ENCODE measurements around the gene ARAF. TPM values are rescaled to one million over a fixed set of nuclear protein-coding genes. Genes with fewer than 3 reads are reported as not detected.

ARAF gene
- total RNA-seq, 1 donor from 2014 or later, result 30.2 TPM

DNA sequence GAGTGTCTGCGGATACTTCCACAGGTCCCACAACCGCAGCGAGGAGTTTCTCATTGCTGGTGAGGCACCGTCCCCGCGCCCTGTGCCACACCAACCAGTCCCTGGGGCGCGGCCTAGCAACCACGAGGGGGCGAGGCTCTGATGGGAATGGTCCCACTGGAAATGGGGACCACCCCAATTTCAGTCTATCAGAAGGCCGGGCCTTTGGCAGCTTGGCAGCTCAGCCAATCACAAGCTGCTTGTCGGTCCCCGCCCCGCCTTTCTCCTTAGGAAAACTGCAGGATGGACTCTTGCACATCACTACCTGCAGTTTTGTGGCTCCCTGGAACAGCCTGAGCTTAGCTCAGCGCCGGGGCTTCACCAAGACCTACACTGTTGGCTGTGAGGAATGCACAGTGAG, 24.3 kb downstream of the ARAF start:
- Histone ChIP-seq H3K36me3 (ENCODE audit: control insufficient read depth, insufficient read depth, low read length) (no peaks in the 10 kb centered on the region), H3K27me3 (ENCODE audit: control insufficient read depth, insufficient read depth, low read length) (no peaks in the 10 kb centered on the region), H3K4me3 (ENCODE audit: low read depth, low read length) (no peak overlapping the region)
- no peak for DNase-seq (ENCODE audit: low read depth)
- TF ChIP-seq, protein P1, sequence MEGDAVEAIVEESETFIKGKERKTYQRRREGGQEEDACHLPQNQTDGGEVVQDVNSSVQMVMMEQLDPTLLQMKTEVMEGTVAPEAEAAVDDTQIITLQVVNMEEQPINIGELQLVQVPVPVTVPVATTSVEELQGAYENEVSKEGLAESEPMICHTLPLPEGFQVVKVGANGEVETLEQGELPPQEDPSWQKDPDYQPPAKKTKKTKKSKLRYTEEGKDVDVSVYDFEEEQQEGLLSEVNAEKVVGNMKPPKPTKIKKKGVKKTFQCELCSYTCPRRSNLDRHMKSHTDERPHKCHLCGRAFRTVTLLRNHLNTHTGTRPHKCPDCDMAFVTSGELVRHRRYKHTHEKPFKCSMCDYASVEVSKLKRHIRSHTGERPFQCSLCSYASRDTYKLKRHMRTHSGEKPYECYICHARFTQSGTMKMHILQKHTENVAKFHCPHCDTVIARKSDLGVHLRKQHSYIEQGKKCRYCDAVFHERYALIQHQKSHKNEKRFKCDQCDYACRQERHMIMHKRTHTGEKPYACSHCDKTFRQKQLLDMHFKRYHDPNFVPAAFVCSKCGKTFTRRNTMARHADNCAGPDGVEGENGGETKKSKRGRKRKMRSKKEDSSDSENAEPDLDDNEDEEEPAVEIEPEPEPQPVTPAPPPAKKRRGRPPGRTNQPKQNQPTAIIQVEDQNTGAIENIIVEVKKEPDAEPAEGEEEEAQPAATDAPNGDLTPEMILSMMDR (IDR thresholded peaks at IDR 0.05; ENCODE audit: insufficient read depth, low read length, poor library complexity, severe bottlenecking), result no peak

DNA sequence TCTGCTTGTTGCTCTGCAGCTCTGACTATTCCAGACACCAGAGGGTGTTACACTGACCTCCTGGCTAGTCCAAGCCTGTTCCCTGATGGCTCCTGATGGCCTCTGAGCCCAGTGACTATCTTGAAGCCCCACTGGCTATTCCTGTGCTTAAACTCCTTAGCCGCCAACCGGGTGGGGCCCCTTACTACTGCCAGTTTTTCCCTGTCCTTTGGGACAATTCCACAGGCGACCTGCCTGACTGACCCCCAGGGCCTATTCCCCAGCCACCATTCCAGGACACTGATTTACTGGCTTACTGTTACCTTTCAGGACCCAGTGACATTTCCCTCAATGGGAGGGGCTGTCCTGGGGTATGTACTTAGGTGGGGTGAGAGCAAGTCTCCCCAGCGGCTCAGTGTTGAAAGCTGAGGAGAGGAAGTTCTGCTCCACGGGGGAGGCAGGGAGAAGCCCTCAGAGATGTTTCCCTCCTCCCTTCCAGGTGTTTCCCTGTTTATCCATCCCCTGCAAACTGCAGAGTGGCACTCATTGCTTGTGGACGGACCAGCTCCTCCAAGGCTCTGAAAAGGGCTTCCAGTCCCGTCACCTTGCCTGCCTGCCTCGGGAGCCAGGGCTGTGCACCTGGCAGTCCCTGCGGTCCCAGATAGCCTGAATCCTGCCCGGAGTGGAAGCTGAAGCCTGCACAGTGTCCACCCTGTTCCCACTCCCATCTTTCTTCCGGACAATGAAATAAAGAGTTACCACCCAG, 25.2 kb downstream of the ARAF start:
- TF ChIP-seq, protein P1 (IDR thresholded peaks at IDR 0.05; ENCODE audit: insufficient read depth, low read length, poor library complexity, severe bottlenecking), result no peak
- no peak for DNase-seq (ENCODE audit: low read depth)
- no peak overlapping the region for H3K4me3 ChIP-seq (ENCODE audit: low read depth, low read length)
- no peaks in the 10 kb centered on the region for H3K27me3 ChIP-seq (ENCODE audit: control insufficient read depth, insufficient read depth, low read length)
- no peaks in the 10 kb centered on the region for H3K36me3 ChIP-seq (ENCODE audit: control insufficient read depth, insufficient read depth, low read length)

DNA sequence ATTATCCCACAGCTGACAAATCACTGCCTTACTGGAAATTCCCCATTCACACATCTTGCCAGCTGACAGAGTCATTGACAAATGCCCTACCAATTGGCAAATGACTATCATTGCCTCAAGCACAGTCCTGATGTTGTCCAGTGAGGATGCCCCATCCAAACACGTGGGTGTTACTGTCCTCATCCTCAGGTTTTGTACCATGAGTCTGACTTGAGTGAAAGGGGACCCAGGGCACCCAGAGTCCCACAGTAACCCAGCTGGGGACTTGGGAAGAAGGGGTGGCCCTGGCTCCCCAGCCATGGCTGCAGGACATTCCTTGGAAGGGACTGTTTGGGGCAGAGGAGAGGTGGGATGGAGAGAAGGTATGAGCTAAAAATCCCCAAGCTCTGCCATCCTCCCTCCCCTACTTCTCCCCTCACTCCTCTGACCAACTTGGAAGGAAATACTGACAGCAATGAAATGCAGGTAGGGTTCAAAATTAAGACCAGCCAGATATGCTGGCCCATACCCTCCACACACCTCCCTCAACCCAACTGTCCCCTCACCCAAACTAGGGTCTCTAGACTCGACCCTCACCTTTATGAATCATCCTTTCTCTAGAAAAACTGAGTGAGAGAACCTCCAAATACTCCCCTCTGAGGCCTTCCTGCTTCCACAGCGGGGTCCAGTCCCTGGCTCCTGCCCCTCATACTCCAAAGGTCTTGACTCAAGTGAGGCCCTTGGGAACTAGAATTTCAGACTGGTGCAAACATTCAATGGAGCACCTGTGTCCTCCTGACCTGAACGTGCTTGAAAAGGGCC, 26.3 kb downstream of the ARAF start:
- no peak for DNase-seq (ENCODE audit: low read depth)
- TF ChIP-seq, protein P1 (IDR thresholded peaks at IDR 0.05; ENCODE audit: insufficient read depth, low read length, poor library complexity, severe bottlenecking), result no peak
- no peaks in the 10 kb centered on the region for H3K27me3 ChIP-seq (ENCODE audit: control insufficient read depth, insufficient read depth, low read length)

GRCh38 chrX:47587906-47588735, 27.1 kb downstream of the ARAF start:
- no peak overlapping the region for H3K4me3 ChIP-seq (ENCODE audit: low read depth, low read length)
- DNase-seq (ENCODE audit: low read depth), result no peak
- H3K36me3 ChIP-seq (ENCODE audit: control insufficient read depth, insufficient read depth, low read length), result no peaks in the 10 kb centered on the region
- TF ChIP-seq, protein P1 (IDR thresholded peaks at IDR 0.05; ENCODE audit: insufficient read depth, low read length, poor library complexity, severe bottlenecking), result no peak
- no peaks in the 10 kb centered on the region for H3K27me3 ChIP-seq (ENCODE audit: control insufficient read depth, insufficient read depth, low read length)

More for the DNA sequence above, 26.3 kb downstream of the ARAF start:
- Histone ChIP-seq H3K36me3 (ENCODE audit: control insufficient read depth, insufficient read depth, low read length) (no peaks in the 10 kb centered on the region), H3K4me3 (ENCODE audit: low read depth, low read length) (no peak overlapping the region)

GRCh38 chrX:47590984-47591383, 30.0 kb downstream of the ARAF start:
- no peaks in the 10 kb centered on the region for H3K27me3 ChIP-seq (ENCODE audit: control insufficient read depth, insufficient read depth, low read length)

More at GRCh38 chrX:47590984-47591383, 30.0 kb downstream of the ARAF start:
- TF ChIP-seq, protein P1 (IDR thresholded peaks at IDR 0.05; ENCODE audit: insufficient read depth, low read length, poor library complexity, severe bottlenecking), result no peak
- Histone ChIP-seq H3K4me3 (ENCODE audit: low read depth, low read length) (no peak overlapping the region), H3K36me3 (ENCODE audit: control insufficient read depth, insufficient read depth, low read length) (no peaks in the 10 kb centered on the region)
- DNase-seq (ENCODE audit: low read depth), result no peak
